Natural killer cell (primary cell): ENCODE data around the gene IRX4. TPM values are rescaled to one million over a fixed set of nuclear protein-coding genes. Genes with fewer than 3 reads are reported as not detected.

Experiments used
- ATAC-seq, 3 donors: fragments of 150-1000 bp in 2 of 3; fragments of 200-7000 bp in 1 of 3; cut with Tn5 transposase; 1 replicate in 1 of 3; 2 replicates in 2 of 3; pipeline ENCODE4 v1.10.0; 2021; ENCODE audit warnings: mild to moderate bottlenecking in 2 of 3, moderate library complexity in 2 of 3
- DNase-seq, 2 donors: peaks; one replicate each; pipeline versions ENCODE4 v3.0.0 to v3.0.0-alpha.2; 2013 to 2021; ENCODE audit warnings: mixed read lengths in 1 of 2
- H3K27ac ChIP-seq: one replicate; pipeline ENCODE4 v1.5.1; 2013; ENCODE audit warnings: mild to moderate bottlenecking, low read length
- H3K27me3 ChIP-seq: one replicate; pipeline ENCODE4 v1.6.1; 2013; ENCODE audit warnings: low read length; ENCODE audit not compliant: control insufficient read depth, insufficient read depth
- H3K36me3 ChIP-seq: one replicate; pipeline ENCODE4 v1.6.1; 2013; ENCODE audit warnings: low read length; ENCODE audit not compliant: control insufficient read depth, insufficient read depth
- H3K4me1 ChIP-seq: one replicate; pipeline ENCODE4 v1.6.1; 2013; ENCODE audit warnings: low read length; ENCODE audit not compliant: control insufficient read depth, insufficient read depth
- H3K4me3 ChIP-seq: one replicate; pipeline ENCODE4 v1.5.1; 2013; ENCODE audit warnings: low read length
- H3K9me3 ChIP-seq: one replicate; pipeline ENCODE4 v1.6.1; 2013; ENCODE audit warnings: low read length; ENCODE audit not compliant: control insufficient read depth, insufficient read depth
- H3K27ac Mint-ChIP-seq, 2 donors: one replicate each; pipeline ENCODE4 v1.8.0; 2022; ENCODE audit warnings: mild to moderate bottlenecking in 2 of 2, mixed read lengths in 2 of 2, moderate library complexity in 1 of 2
- H3K27me3 Mint-ChIP-seq, 2 donors: one replicate each; pipeline ENCODE4 v1.8.0; 2022; ENCODE audit warnings: low read depth in 2 of 2, mixed read lengths in 2 of 2
- H3K36me3 Mint-ChIP-seq: one replicate; pipeline ENCODE4 v1.8.0; 2022; ENCODE audit warnings: mixed read lengths
- H3K4me1 Mint-ChIP-seq, 2 donors: one replicate each; pipeline ENCODE4 v1.8.0; 2022; ENCODE audit warnings: mixed read lengths in 2 of 2
- H3K4me3 Mint-ChIP-seq: one replicate; pipeline ENCODE4 v1.8.0; 2022; ENCODE audit warnings: mild to moderate bottlenecking, moderate library complexity, mixed read lengths
- H3K9me3 Mint-ChIP-seq, 2 donors: one replicate each; pipeline ENCODE4 v1.8.0; 2022; ENCODE audit warnings: mixed read lengths in 2 of 2
- WGBS: methylation state at CpG from one replicate; pipeline ENCODE4 v1.1.7; 2013; ENCODE audit warnings: missing lambda C conversion rate; ENCODE audit not compliant: insufficient coverage; 5-methylcytosine and 5-hydroxymethylcytosine counted together
- intact Hi-C: fragments of 100-400 bp; cut with micrococcal nuclease; formaldehyde crosslinking; loops from one replicate; pipeline ENCODE4 v1.14.2; 2022
- total RNA-seq, 4 donors: library from RNA; stranded (reverse); fragments of 120-200 nt in 1 of 4; gene quantifications; one replicate each; pipeline versions ENCODE4 v1.2.3 to v1.2.4, GENCODE V29; 2013 to 2022
- TF ChIP-seq, protein P1 (sequence below): fragments of 200-600 bp; IDR thresholded peaks from one replicate; pipeline ENCODE4 v1.8.0; 2022; ENCODE audit warnings: antibody characterized with exemption

Gene IRX4
- total RNA-seq, 3 donors from 2014 or later (not counting 1 experiment from before 2014, with no cell fraction given): not detected

DNA sequence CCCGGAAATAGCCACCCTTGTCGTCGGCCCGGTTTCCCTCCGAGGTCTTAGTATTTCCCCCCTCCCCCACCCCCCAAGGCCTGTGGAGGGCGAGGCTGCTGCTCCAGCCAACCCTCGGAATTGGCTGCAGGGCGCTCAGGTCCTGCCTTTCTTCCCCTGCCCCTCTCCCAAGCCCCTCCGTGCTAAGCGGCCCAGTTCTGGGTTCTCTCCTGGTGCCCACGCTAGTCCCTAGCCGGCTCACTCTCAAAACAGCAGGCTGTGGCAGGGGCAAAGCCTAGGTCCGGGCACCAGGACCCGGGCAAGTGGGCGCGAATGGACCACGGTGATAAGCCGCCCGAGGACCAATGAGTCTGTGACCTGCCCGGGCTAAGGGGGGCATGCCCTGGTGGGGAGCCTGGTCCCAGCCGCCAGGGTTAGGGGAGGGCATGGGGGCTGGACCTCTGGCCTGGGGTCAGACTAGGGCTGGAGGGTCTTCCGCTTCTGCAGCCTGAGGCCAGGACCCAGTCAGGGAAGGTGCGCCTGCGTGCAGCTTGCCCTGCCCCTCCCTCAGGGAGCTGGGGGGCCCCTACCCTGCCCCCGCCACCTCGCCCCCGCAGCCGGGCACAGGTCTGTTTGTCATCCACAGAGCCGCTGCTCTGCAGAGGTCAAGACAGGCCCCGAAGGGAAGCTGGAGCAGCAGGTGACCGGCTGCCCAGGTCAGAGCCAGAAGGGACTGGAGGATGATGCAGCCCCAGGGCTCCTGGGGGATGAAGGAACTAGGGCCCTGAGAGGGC, 5.0 kb upstream of the IRX4 start:
- Mint-ChIP-seq H3K9me3 (no peaks in the 10 kb centered on the region), H3K4me1 (no peaks in the 10 kb centered on the region), H3K27me3 (peaks cover 19 to 39% of the 10 kb centered on the region in 2 donors), H3K27ac (no peak overlapping the region), H3K4me3 (no peak overlapping the region), H3K36me3 (no peaks in the 10 kb centered on the region)
- TF ChIP-seq, protein P1, sequence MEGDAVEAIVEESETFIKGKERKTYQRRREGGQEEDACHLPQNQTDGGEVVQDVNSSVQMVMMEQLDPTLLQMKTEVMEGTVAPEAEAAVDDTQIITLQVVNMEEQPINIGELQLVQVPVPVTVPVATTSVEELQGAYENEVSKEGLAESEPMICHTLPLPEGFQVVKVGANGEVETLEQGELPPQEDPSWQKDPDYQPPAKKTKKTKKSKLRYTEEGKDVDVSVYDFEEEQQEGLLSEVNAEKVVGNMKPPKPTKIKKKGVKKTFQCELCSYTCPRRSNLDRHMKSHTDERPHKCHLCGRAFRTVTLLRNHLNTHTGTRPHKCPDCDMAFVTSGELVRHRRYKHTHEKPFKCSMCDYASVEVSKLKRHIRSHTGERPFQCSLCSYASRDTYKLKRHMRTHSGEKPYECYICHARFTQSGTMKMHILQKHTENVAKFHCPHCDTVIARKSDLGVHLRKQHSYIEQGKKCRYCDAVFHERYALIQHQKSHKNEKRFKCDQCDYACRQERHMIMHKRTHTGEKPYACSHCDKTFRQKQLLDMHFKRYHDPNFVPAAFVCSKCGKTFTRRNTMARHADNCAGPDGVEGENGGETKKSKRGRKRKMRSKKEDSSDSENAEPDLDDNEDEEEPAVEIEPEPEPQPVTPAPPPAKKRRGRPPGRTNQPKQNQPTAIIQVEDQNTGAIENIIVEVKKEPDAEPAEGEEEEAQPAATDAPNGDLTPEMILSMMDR: no peak
- no peak overlapping the region for H3K27ac ChIP-seq
- DNase-seq (no peak), ATAC-seq (no peak)
- no peaks in the 10 kb centered on the region for H3K9me3 ChIP-seq
- 10% methylated on average over 30 of the region's 31 CpGs for WGBS
- no peak overlapping the region for H3K4me3 ChIP-seq
- H3K27me3 ChIP-seq: peaks cover 11% of the 10 kb centered on the region
- no peaks in the 10 kb centered on the region for H3K4me1 ChIP-seq
- intact Hi-C loops: no loop called here
- no peaks in the 10 kb centered on the region for H3K36me3 ChIP-seq

DNA sequence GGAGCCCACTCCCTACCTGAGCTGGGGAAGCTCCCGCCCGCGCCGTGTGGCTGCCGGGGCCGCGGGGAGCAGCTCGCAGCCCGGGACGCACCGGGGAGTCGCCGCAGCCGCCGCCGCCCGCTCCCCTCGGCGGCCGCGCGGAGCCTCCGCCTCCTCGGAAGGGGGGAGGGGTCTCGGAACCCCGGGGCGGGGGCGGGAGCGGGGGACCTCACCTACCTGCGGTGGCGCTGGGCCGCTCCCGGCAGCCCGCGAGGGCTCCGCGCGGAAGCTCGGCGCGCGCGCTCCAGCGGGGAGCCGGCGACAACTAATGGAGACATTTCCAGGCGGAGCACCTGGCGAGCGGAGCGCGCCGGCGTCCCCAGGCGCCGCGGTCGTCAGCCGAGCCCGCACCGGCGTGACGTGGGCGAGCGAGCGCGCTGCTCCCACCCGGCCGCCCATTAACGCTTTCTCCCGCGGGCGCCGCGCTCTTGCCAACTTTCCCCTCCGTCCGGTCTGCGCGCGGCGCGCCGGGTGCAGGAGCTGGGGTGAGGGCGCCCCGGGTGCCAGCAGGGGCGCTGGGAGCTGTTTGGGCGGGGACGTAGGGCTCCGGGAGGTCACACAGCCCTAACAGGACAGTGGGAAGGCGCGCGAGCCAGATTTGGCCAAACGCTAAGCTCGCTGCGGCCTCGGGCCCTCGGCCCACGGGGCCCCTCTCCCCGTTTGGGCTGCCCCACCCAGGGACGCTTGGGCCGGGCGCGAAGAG, 4.3 kb upstream of the IRX4 start:
- 4% methylated on average over 102 of the region's 102 CpGs for WGBS
- no peak for DNase-seq
- H3K9me3 Mint-ChIP-seq: no peaks in the 10 kb centered on the region
- H3K27ac Mint-ChIP-seq: no peak overlapping the region
- H3K4me3 ChIP-seq: no peak overlapping the region
- no peaks in the 10 kb centered on the region for H3K36me3 Mint-ChIP-seq
- H3K4me3 Mint-ChIP-seq: no peak overlapping the region
- H3K27ac ChIP-seq: no peak overlapping the region
- H3K27me3 Mint-ChIP-seq: peaks cover 17 to 39% of the 10 kb centered on the region in 2 donors
- TF ChIP-seq, protein P1: no peak
- peaks cover 13% of the 10 kb centered on the region for H3K27me3 ChIP-seq
- H3K9me3 ChIP-seq: no peaks in the 10 kb centered on the region
- intact Hi-C loops: no loop called here
- no peaks in the 10 kb centered on the region for H3K36me3 ChIP-seq
- H3K4me1 ChIP-seq: no peaks in the 10 kb centered on the region
- ATAC-seq: no peak
- no peaks in the 10 kb centered on the region for H3K4me1 Mint-ChIP-seq

DNA sequence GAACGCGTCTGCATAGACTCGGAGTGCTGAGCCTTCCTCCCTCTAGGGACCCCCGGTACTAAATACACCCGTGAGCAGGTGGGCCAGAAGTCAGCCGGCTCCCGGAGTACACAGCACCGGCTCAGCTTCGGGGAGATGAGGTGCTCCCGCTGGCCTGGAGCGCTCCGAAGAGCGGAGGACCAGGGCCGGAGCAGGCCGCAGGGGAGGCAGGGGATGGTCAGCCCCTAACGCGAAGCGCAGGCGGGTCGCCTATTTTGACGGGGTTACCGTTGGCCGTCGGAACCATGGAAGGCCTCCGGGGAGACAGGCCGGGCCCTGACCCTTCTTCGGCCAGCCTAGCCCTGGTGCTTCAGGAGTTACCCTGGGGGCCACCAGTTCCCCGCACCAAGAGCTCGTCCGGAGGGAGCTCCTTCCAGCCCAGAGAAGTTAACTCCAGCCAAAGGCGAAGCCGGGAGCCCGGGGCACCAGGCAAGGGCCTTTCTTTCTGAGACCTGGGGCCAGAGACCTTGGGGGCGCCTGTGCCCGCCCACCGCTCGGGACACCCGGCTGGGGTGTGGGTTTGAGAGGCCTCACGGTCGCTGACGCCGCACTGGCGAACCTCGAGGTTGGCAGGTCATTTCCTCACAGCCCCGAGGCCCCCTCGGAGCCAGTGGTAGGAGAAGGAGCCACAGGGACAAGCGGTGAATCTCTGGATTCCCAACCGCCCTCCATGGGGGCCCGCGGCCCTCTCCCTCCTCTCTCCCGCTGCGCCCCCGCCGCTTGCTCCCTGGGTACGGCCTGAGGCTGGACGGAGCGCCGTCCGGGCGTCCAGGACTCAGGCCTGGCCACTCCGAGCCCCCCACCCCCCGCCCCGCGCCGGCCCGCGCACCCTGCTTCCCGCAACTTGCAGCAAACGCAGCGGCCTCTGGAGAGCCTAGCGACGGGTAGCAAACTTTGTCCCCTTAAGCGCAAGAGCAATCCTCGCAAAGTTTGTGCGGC, 3.4 kb upstream of the IRX4 start:
- no peak overlapping the region for H3K27ac ChIP-seq
- Mint-ChIP-seq H3K27me3 (peaks cover 17 to 39% of the 10 kb centered on the region in 2 donors), H3K27ac (no peak overlapping the region), H3K36me3 (no peaks in the 10 kb centered on the region), H3K9me3 (no peaks in the 10 kb centered on the region), H3K4me1 (no peaks in the 10 kb centered on the region), H3K4me3 (no peak overlapping the region)
- H3K36me3 ChIP-seq: no peaks in the 10 kb centered on the region
- H3K27me3 ChIP-seq: peaks cover 13% of the 10 kb centered on the region
- WGBS: 5% methylated on average over 75 of the region's 75 CpGs
- H3K4me3 ChIP-seq: no peak overlapping the region
- no peaks in the 10 kb centered on the region for H3K9me3 ChIP-seq
- ATAC-seq (no peak), DNase-seq (no peak)
- TF ChIP-seq, protein P1: no peak
- intact Hi-C loops: no loop called here
- H3K4me1 ChIP-seq: no peaks in the 10 kb centered on the region
